Fibroblast of lung (primary cell): ENCODE data around the gene PLTP.

ENCODE experiments used
- CTCF ChIP-seq, 2 donors: IDR thresholded peaks in 1 of 2; conservative IDR thresholded peaks in 1 of 2; 1 replicate in 1 of 2; 2 replicates in 1 of 2; pipeline ENCODE4 v1.5.1; 2011 to 2012; ENCODE audit warnings: low read length in 2 of 2, control low read depth in 1 of 2, inconsistent platforms in 1 of 2, low read depth in 1 of 2, mild to moderate bottlenecking in 1 of 2
- EZH2 ChIP-seq: IDR thresholded peaks from 2 replicates; pipeline ENCODE4 v1.5.1; 2012; ENCODE audit warnings: low read length, control low read depth, mild to moderate bottlenecking; ENCODE audit errors: missing control alignments

DNA sequence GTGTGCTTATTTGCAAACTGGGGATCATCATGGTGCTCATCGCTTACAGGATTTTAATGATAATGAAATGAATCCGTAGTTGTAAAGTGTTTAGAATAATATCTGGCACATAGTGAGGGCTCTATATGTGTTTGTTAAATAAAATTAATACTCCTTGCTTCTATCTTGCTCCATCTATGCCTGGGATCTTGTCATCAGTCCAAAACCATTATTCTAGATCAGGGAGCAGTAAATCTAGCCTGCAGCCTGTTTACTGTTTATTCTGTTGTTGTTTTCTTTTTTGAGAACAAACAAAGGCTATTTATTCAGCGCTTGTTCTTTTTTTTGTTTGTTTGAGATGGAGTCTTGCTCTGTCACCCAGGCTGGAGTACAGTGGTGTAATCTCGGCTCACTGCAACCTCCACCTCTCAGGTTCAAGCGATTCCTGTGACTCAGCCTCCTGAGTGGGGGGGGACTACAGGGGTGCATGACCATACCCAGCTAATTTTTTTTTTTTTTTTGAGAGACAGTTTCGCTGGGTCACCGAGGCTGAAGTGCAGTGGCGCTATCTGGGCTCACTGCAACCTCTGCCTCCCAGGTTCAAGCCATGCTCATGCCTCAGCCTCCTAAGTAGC lies 62.9 kb downstream of the PLTP start:
- TF ChIP-seq CTCF (conservative IDR thresholded peaks at IDR 0.05 in 1 of 2, IDR thresholded peaks at IDR 0.05 in 1 of 2; ENCODE audit: low read depth in 1 of 2, low read length in 2 of 2) (no peak), EZH2 (no peak)
